GM18909 (cell line): ENCODE data around the gene OR6C2.
"Not testable (repeated sequence)": the region's sequence is repeated elsewhere in the genome, so short reads cannot be mapped to it uniquely, and the experiment has no call there.

Experiments
- ATAC-seq: cut with Tn5 transposase; IDR thresholded peaks from one replicate; pipeline ENCODE4 v1.9.1; 2021; ENCODE audit warnings: mild to moderate bottlenecking; ENCODE audit not compliant: unreplicated experiment, poor library complexity

Gene OR6C2

GRCh38 chr12:55443776-55444175 lies at the start of gene OR6C2:
TSS of gene OR6C2 (plus strand) at chr12:55444076. CDS start at chr12:55452214, 8,138 bp downstream.
- ATAC-seq = no peak

DNA sequence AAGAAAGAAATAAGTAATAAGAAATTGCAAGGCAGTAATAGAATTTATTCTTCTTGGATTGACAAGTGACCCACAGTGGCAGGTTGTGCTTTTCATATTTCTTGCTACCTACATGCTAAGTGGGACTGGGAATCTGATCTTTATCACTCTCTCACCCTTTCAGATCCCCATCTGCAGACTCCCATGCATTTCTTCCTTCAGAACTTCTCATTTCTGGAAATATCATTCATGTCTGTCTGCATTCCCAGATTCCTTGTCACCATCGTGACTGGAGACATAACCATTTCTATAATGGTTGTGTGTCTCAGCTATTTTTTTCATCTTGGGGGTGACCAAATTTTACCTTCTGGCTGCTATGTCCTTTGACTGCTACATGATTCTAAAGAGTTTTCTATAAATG lies 47.5 kb upstream of the OR6C2 start:
- ATAC-seq = no peak

GRCh38 chr12:55400229-55400628 lies 43.6 kb upstream of the OR6C2 start, which contains the start of gene OR6C65:
TSS of gene OR6C65 (plus strand) at chr12:55400529. CDS start at chr12:55400529, 0 bp downstream.
- ATAC-seq = no peak

- ATAC-seq = no peak
Observed at GRCh38 chr12:55407866-55408265, 36.0 kb upstream of the OR6C2 start.

DNA sequence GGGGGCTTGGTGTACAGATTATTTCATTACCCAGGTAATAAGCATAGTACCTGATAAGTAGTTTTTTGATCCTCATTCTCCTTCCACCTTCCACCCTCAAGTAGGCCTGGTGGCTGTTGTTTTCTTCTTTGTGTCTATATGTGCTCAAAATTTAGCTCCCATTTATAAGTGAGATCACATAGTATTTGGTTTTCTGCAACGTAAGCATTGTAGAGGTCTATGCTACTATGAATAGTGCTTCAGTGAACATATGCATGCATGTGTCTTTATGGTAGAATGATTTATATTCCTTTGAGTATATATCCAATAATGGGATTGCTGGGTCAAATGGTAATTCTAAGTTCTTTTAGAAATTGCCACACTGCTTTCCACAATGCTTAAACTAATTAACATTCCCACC lies 34.7 kb upstream of the OR6C2 start:
- not testable (repeated sequence) for ATAC-seq

DNA sequence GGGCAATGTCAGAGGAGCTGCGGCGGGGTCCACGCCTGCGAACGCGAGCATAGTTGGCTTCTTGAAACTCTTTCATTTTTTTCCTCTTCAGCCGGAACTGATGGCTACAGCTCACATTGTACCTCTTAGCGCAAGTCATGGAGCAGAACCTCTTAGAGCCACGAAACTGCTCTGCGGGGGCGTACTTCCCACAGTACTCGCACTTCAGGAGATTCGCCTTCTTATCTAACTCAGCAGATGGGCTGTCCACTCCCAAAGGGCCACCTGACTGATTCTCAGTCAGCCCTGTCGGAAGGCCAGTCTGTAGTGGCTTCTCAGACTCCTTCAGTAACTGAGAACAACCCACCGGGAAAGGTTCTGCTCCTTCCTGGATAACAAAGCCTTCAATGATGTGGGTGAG lies 31.7 kb upstream of the OR6C2 start:
- not testable (repeated sequence) for ATAC-seq

- ATAC-seq = not testable (repeated sequence)
Observed at GRCh38 chr12:55413498-55414388, 30.1 kb upstream of the OR6C2 start.

DNA sequence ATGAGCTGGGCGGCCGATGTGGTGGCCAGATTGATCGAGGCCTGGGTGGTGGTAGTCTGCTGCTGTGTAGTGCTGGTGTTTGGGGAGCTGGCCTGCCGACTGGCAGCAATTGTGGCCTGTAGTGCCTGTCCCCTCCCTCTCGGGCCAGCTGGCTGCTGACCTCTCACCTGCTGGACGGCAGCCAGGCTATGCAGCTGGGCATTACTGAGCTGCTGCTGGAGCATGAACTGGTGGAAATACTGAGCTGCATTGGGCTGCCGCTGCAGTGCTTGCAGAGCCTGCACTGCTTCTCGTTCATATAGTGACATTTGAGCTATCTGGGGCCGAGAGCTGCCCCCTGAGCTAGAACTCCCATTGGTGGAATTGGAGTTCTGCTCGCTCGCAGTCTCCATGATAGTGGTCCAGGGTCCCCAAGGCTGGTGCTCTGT lies 29.5 kb upstream of the OR6C2 start:
- not testable (repeated sequence) for ATAC-seq

DNA sequence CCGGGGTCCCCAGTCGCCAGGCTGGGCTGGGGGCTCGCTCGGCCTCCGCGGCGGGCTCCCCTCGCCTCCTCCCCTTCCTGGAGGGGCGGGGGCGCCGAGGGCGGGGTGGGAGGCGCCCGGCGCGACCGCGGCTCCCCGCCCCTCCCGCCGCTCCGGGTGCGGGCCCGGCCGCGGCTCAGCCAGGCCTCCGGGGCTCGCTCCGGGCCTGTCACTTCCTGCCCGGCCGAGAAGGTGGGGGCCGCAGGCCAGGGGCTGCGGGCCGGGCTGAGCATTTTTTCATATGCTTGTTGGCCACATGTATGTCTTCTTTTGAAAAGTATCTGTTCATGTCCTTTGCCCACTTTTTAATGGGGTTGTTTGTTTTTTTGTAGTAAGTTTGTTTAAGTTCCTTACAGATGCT lies 29.0 kb upstream of the OR6C2 start:
- not testable (repeated sequence) for ATAC-seq

DNA sequence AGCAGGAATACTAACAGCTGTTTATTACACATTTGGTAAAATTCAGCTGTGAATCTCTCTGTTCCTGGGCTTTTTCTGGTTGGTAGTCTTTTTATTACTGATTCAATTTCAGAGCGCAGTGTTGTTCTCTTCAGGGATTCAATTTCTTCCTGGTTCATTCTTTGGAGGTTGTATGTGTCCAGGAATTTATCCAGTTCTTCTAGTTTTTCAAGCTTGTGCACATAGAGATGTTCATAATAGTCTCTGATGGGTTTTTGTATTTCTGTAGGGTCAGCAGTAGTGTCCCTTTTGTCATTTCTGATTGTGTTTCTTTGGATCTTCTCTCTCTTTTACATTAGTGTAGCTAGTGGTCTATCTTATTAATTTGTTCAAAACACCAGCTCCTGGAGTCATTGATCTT lies 26.9 kb upstream of the OR6C2 start:
- no peak for ATAC-seq

DNA sequence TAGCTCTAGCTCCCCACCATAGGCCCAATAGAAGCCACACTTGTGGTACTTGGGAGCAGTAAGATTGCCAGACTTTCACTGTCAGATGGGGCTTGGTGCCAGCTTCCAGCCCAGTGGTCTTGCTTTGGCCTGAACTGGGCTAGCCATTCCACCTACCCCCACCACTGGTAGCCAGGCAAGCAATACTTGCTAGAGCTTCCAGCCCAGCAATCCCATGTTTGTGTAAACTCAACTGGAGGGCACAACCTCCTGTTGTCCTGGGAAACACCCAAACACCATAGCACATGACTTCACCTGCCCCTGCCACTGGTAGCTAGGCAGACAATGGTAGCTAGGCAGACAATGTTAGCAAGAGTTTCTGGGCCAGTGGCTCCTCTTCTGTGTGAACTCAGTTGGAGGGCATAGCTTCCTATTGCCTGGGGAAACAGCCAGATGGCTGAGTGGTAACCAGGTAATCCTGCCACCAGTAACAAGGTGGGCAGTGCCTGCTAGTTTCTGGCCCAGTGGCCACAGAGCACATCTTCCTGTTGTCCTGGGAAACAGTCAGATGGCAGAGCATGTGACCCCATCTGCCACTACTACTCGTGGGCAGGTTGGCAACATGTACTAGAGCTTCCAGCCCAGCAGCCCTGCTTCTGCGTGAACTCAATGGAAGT lies 23.4 kb upstream of the OR6C2 start:
- no peak for ATAC-seq

DNA sequence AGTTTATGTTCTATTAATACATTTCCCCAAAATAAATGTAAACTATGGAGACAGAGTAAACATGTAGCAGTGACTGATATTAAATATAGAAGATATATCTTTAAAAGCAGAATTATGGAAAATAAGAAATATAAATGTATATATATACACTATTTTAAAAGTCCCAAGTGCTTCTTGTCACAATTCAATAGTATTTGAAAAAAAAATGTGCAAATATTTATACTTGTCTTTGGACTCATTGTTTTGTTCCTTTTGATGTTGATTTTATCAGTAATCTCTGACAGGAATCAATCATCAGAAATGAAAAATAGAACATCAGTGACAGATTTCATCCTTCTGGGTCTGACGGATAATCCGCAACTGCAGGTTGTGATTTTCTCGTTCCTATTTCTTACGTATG lies 17.9 kb upstream of the OR6C2 start, which contains the start of gene OR6C76:
Gene OR6C76 (plus strand): TSS at position 301 of the 400 bp plus-strand sequence. CDS start 0 bp downstream, at position 301.
- no peak for ATAC-seq

GRCh38 chr12:55428331-55429243 lies 15.3 kb upstream of the OR6C2 start:
- no peak for ATAC-seq

DNA sequence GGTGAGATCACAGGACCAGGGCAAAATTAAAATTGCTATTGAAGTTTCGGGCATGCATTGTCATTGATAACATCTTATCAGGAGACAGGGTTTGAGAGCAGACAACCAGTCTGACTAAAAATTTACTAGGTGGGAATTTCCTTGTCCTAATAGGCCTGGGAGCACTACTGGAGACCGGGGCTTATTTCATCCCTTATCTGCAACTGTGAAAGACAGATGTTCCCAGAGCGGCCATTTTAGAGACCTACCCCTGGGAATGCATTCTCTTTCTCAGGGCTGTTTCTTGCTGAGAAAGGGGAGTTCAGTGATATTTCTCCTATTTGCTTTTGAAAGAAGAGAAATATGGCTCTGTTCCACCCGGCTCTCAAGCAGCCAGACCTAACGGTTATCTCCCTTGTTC lies 2.6 kb upstream of the OR6C2 start:
- not testable (repeated sequence) for ATAC-seq

DNA sequence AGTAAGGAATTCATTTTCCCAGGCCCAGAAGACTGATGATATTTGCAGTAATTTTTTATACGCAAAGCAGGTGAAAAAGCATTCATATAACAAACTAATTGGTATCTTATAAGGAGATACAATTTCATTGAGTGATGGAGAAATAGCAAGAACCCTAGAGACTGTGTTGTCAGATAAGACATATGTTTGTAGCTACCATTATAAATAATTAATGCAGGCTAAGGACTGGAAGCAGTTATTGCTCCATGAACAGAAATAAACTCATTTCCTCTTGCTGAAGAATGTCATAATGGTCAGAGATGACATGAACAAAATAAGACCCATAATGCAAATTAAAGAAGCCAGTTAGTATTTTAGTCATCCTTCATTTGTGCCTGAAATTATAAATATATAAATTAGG lies 1.5 kb downstream of the OR6C2 start:
- no peak for ATAC-seq

GRCh38 chr12:55446326-55446725 lies 2.5 kb downstream of the OR6C2 start:
- ATAC-seq = no peak

- ATAC-seq = no peak
Observed at GRCh38 chr12:55448825-55449224, 4.9 kb downstream of the OR6C2 start.

DNA sequence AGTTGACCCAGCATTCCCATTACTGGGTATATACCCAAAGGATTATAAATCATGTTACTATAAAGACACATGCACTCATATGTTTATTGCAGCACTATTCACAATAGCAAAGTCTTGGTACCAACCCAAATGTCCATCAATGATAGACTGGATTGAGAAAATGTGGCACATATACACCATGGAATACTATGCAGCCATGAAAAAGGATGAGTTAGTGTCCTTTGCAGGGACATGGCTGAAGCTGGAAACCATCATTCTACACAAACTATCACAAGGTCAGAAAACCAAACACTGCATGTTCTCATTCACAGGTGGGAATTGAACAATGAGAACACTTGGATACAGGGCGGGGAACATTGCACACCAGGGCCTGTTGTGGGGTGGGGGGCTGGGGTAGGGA lies 21.1 kb downstream of the OR6C2 start:
- not testable (repeated sequence) for ATAC-seq

DNA sequence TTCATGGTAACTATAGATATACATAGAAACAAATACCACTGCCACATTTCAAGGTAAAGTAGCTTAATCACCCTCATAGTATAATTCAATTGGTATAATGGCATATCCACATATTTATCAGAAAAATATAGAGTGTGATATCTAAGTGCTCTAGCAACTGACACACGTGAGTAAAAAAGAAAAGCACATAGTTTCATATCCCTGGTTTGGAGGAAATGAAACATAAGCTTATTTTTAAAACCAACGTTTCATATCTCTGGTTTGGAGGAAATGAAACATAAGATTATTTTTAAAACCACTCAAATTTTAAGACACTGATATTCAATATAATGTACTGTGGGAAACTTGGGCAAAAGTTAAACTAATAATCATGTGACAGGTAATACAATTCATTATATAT lies 24.0 kb downstream of the OR6C2 start:
- ATAC-seq = no peak

GRCh38 chr12:55469291-55469690 lies 25.4 kb downstream of the OR6C2 start:
- ATAC-seq = no peak
